ENCODE data around the gene GRK2.

GRK2 gene

GRCh38 chr11:67288198-67288451 is 21.9 kb downstream of the GRK2 start:
- H3K27ac ChIP-seq: peak overlapping the region; percentile 99
- no peak for TF ChIP-seq CTCF (conservative IDR thresholded peaks at IDR 0.05)

GRCh38 chr11:67288452-67289225 is 22.4 kb downstream of the GRK2 start:
- H3K27ac ChIP-seq: peak overlapping the region; percentile 99
- TF ChIP-seq CTCF (conservative IDR thresholded peaks at IDR 0.05): peak; percentile 72

- peak within 1 kb of the TSS; percentile 99 for H3K27ac ChIP-seq
- TF ChIP-seq CTCF (conservative IDR thresholded peaks at IDR 0.05): peak; percentile 53
Measured at GRCh38 chr11:67289226-67289650, 23.0 kb downstream of the GRK2 start, which contains the start of gene ANKRD13D. TSS of gene ANKRD13D (plus strand) at chr11:67289303. CDS start at chr11:67289461, 158 bp downstream.

- peak overlapping the region; percentile 99 for H3K27ac ChIP-seq
- TF ChIP-seq CTCF (conservative IDR thresholded peaks at IDR 0.05): no peak
Measured at GRCh38 chr11:67289651-67290479, 23.6 kb downstream of the GRK2 start.

- TF ChIP-seq CTCF (conservative IDR thresholded peaks at IDR 0.05): no peak
- H3K27ac ChIP-seq: peak overlapping the region; percentile 99; the same call in 1 of the 2 replicates
Measured at GRCh38 chr11:67290801-67291200, 24.5 kb downstream of the GRK2 start.

- no peak for TF ChIP-seq CTCF (conservative IDR thresholded peaks at IDR 0.05)
- no peak overlapping the region; the same call in 1 of the 2 replicates for H3K27ac ChIP-seq
Measured at GRCh38 chr11:67291481-67292381, 25.5 kb downstream of the GRK2 start.
